Measurements from ENCODE around the gene MSL1. TPM values are rescaled to one million over a fixed set of nuclear protein-coding genes. Genes with fewer than 3 reads are reported as not detected.
A peak's percentile ranks its signal among the peaks of the same experiment; 100 is the strongest.

Gene MSL1
- total and polyA plus RNA-seq, 9 of the 15 experiments (the other 6 are each of a cell fraction or from before 2014, with no cell fraction given): 13.8 to 120 (median 61.9) TPM

DNA sequence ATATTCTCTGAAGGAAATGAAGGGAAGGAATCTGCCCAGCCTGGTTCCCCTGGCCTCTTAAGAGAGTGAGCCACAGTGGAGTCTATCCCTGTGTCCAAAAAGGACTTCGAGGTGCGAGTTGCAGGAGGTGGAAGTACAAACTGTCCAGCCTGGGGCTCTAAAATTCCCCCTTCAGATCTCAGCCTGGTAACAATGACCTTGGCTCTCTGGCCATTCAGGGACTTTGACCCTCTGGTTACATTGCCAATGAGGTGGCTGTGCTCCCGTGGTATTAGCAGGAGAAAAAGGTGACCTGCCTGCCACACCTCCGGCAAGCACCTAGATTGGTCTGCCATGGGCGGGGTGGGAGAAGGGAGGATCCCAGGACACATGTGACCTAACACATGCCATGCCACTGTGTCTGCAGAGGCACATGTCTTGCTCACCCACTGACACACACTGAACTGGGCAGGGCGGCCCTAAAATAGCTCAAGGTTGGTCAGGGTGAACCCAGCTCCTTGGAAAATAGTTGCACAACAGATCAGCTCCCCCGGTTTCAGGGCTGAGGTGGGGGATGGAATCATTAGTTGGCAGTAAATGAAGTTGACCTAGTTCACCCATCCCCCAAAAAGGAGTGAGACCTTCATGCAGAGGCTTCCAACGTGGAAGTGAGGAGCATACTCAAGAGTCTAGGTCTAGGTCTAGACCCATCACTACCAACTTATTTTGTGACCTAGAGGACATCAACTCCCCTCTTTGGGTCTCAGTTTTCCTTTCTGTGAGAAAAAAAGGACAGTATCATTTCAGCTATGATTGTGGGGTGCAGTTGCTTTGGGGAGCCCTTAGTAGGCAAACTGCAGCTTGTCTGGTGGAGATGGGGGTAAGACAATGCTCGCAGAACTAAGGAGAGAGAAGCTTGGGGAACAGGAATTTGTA, 23.6 kb upstream of the MSL1 start (continued):
- no peak for TF ChIP-seq ZZZ3 (IDR thresholded peaks at IDR 0.05)
- TF ChIP-seq HDAC8 (tag; IDR thresholded peaks at IDR 0.05): peak; percentile 39; the same call in 1 of the 2 replicates
- TF ChIP-seq MAFF (IDR thresholded peaks at IDR 0.05; ENCODE audit: low read length): no peak
- no peak for TF ChIP-seq ZNF134 (CRISPR knock-in tag; conservative IDR thresholded peaks at IDR 0.05)
- no peak for TF ChIP-seq OTX1 (CRISPR knock-in tag; IDR thresholded peaks at IDR 0.05)
- TF ChIP-seq BRCA1 (IDR thresholded peaks at IDR 0.05): no peak
- TF ChIP-seq BRCA1 (CRISPR knock-in tag; IDR thresholded peaks at IDR 0.05): no peak
- TF ChIP-seq CXXC5 (CRISPR knock-in tag; IDR thresholded peaks at IDR 0.05): no peak; the same call in 1 of the 2 replicates
- no peak for TF ChIP-seq MCM2 (IDR thresholded peaks at IDR 0.05; ENCODE audit: low read depth)
- TF ChIP-seq SUPT5H (IDR thresholded peaks at IDR 0.05): 0 out of 2 replicates have a peak, but pooled peaks have one; percentile 57
- TF ChIP-seq KDM1A (IDR thresholded peaks at IDR 0.05): peak in 1 of 2 experiments; percentile 74; a peak in 2 of 4 replicates
- TF ChIP-seq TSC22D4 (tag; IDR thresholded peaks at IDR 0.05): peak; percentile 5; the same call in 1 of the 2 replicates
- peak; percentile 50; the same call in 1 of the 2 replicates for TF ChIP-seq DMBX1 (CRISPR knock-in tag; IDR thresholded peaks at IDR 0.05; ENCODE audit: borderline replicate concordance)
- TF ChIP-seq ETV1 (tag; conservative IDR thresholded peaks at IDR 0.05; ENCODE audit: low read depth): no peak
- no peak for TF ChIP-seq SRSF9 (IDR thresholded peaks at IDR 0.05; ENCODE audit: borderline replicate concordance, low read depth, low read length)
- no peak for TF ChIP-seq GATAD2A (IDR thresholded peaks at IDR 0.05)
- TF ChIP-seq SAP30 (IDR thresholded peaks at IDR 0.05; ENCODE audit: borderline replicate concordance, insufficient read depth, low read depth, low read length, poor library complexity, severe bottlenecking): no peak
- TF ChIP-seq ZNF175 (CRISPR knock-in tag; IDR thresholded peaks at IDR 0.05; ENCODE audit: low read depth): peak; percentile 87
- peak in 1 of 2 experiments; percentile 52; a peak in 1 of 4 replicates for TF ChIP-seq SIN3A (IDR thresholded peaks at IDR 0.05; ENCODE audit: borderline replicate concordance in 2 of 2, control insufficient read depth in 1 of 2, low read depth in 2 of 2, low read length in 2 of 2)
- peak; percentile 68 for TF ChIP-seq BACH1 (tag; IDR thresholded peaks at IDR 0.05)
- TF ChIP-seq, protein P1, sequence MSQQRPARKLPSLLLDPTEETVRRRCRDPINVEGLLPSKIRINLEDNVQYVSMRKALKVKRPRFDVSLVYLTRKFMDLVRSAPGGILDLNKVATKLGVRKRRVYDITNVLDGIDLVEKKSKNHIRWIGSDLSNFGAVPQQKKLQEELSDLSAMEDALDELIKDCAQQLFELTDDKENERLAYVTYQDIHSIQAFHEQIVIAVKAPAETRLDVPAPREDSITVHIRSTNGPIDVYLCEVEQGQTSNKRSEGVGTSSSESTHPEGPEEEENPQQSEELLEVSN (IDR thresholded peaks at IDR 0.05; ENCODE audit: borderline replicate concordance in 1 of 2, extremely low read depth in 1 of 2, insufficient read depth in 1 of 2, insufficient read length in 1 of 2, low read depth in 1 of 2, low read length in 1 of 2, poor library complexity in 1 of 2, severe bottlenecking in 1 of 2): peak; percentile 46 to 54
- TF ChIP-seq SETDB1 (IDR thresholded peaks at IDR 0.05; ENCODE audit: low read length): no peak
- peak; percentile 5; the same call in 1 of the 2 replicates for TF ChIP-seq HMBOX1 (IDR thresholded peaks at IDR 0.05)
- TF ChIP-seq CSDE1 (IDR thresholded peaks at IDR 0.05): peak in 1 of 2 experiments; percentile 41; a peak in 1 of 4 replicates
- peak; percentile 39; the same call in 1 of the 2 replicates for TF ChIP-seq DNMT1 (IDR thresholded peaks at IDR 0.05)
- TF ChIP-seq, protein P2, sequence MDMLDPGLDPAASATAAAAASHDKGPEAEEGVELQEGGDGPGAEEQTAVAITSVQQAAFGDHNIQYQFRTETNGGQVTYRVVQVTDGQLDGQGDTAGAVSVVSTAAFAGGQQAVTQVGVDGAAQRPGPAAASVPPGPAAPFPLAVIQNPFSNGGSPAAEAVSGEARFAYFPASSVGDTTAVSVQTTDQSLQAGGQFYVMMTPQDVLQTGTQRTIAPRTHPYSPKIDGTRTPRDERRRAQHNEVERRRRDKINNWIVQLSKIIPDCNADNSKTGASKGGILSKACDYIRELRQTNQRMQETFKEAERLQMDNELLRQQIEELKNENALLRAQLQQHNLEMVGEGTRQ (CRISPR knock-in tag; IDR thresholded peaks at IDR 0.05): peak; percentile 38
- no peak for TF ChIP-seq ZNF384 (IDR thresholded peaks at IDR 0.05; ENCODE audit: low read depth, low read length)
